Amniotic epithelial cell (primary cell): ENCODE measurements around the gene MAPK8IP3.
"Not testable (repeated sequence)": the region's sequence is repeated elsewhere in the genome, so short reads cannot be mapped to it uniquely, and the experiment has no call there.

Source experiments
- DNase-seq: peaks from one replicate; pipeline ENCODE4 v3.0.0-alpha.2; 2010; ENCODE audit warnings: low read depth

The MAPK8IP3 gene

GRCh38 chr16:1787322-1788094 lies 81.5 kb downstream of the MAPK8IP3 start:
- no peak for DNase-seq

- DNase-seq = no peak
Observed at GRCh38 chr16:1788095-1788707, 82.2 kb downstream of the MAPK8IP3 start.

GRCh38 chr16:1788708-1789100 lies 82.7 kb downstream of the MAPK8IP3 start:
- DNase-seq = no peak

GRCh38 chr16:1789643-1790045 lies 83.6 kb downstream of the MAPK8IP3 start:
- no peak for DNase-seq

GRCh38 chr16:1790261-1790610 lies 84.2 kb downstream of the MAPK8IP3 start:
- DNase-seq = no peak

GRCh38 chr16:1790611-1791255 lies 84.7 kb downstream of the MAPK8IP3 start:
- no peak for DNase-seq

- DNase-seq = no peak
Observed at GRCh38 chr16:1791256-1791942, 85.4 kb downstream of the MAPK8IP3 start.

- DNase-seq = no peak
Observed at GRCh38 chr16:1791943-1792812, 86.2 kb downstream of the MAPK8IP3 start.

- DNase-seq = no peak
Observed at GRCh38 chr16:1792836-1793577, 87.0 kb downstream of the MAPK8IP3 start.

GRCh38 chr16:1793578-1794220 lies 87.7 kb downstream of the MAPK8IP3 start, which contains the start of gene IGFALS:
Gene IGFALS (minus strand): TSS chr16:1793705. CDS start chr16:1793652, 53 bp downstream.
- DNase-seq = no peak

GRCh38 chr16:1794221-1794871 lies 88.4 kb downstream of the MAPK8IP3 start:
- DNase-seq = no peak

- no peak for DNase-seq
Observed at GRCh38 chr16:1794908-1795666, 89.1 kb downstream of the MAPK8IP3 start.

- DNase-seq = not testable (repeated sequence)
Observed at GRCh38 chr16:1799263-1799662, 93.3 kb downstream of the MAPK8IP3 start.

GRCh38 chr16:1800701-1801100 lies 94.7 kb downstream of the MAPK8IP3 start:
- DNase-seq = no peak

- DNase-seq = no peak
Observed at GRCh38 chr16:1807626-1808025, 101.6 kb downstream of the MAPK8IP3 start.

- DNase-seq = no peak
Observed at GRCh38 chr16:1808691-1809090, 102.7 kb downstream of the MAPK8IP3 start.

- DNase-seq = no peak
Observed at GRCh38 chr16:1809281-1809801, 103.3 kb downstream of the MAPK8IP3 start.

GRCh38 chr16:1810106-1810505 lies 104.1 kb downstream of the MAPK8IP3 start:
- DNase-seq = no peak

GRCh38 chr16:1810536-1810935 lies 104.5 kb downstream of the MAPK8IP3 start:
- DNase-seq = no peak
